NCI-H1930 (cell line): ENCODE measurements around the gene RAPGEF2.
"Not testable (repeated sequence)": the region's sequence is repeated elsewhere in the genome, so short reads cannot be mapped to it uniquely, and the experiment has no call there.

Experiments
- DNase-seq, 2 experiments: peaks; one replicate each; lab custom pipeline; 2025; lab: John Stamatoyannopoulos, UW

RAPGEF2 gene

GRCh38 chr4:159098482-159099127 is 4.3 kb upstream of the RAPGEF2 start:
- no peak for DNase-seq

- DNase-seq: no peak
Measured at GRCh38 chr4:159101988-159102621, 774 bp upstream of the RAPGEF2 start.

- DNase-seq: peak in 1 of 2 experiments; percentile 15
Measured at GRCh38 chr4:159103384-159103990, 608 bp downstream of the RAPGEF2 start.

DNA sequence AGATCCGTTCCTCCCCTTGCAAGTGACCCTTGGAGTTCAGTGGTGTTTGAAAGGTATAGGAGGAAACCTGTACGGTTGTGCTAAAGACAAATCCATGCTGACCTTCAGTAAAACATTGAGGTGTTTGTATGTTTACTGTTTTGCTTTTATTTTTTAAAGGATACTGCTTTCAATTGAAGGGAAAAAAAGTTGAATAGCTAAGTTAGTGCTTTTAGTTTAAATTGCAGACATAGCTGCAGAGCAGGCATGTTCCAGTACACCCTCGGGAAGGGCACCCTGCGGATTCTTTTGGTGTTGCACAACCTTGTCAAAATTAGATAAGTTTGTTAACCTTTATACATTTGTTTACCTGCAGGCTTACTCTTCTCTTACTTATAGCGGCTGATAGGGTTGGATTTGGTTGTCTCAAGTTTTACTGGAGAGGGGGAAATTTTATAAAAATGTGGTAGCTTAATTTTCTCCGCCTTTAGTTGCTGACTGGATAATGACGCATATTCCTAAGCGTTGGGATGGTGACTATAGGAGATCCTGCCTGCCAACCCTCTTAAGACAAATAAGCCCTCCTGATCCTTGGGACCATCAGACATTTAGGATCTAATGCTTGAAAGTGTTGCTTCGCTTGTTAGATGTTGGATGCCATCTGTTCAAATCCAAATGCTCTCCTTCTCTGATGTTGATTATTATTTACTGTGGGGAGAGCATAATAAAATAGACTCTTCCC is 2.0 kb downstream of the RAPGEF2 start:
- DNase-seq: no peak

DNA sequence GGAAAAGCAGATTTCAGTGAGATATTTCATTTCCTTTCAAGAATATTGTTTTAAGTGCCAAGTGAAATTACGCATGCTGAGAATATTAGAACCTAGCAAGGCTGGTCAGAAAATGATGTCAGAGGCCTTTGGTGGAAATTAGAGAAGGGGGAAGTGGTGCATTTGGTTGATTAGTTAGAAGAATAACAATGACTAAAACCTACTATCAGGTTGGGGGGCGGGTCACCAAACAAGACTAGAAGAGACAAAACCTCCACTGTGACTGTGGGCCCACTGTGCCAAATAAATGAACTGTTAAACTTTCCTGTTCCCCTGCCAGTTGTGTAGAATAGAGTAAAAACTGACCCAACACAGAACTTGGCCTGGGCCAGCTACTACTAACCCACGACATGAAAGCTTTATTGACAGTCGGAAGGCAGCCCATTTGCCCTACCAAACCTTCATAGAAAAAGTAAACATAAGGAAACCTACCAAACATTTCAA is 2.9 kb downstream of the RAPGEF2 start:
- DNase-seq: no peak

DNA sequence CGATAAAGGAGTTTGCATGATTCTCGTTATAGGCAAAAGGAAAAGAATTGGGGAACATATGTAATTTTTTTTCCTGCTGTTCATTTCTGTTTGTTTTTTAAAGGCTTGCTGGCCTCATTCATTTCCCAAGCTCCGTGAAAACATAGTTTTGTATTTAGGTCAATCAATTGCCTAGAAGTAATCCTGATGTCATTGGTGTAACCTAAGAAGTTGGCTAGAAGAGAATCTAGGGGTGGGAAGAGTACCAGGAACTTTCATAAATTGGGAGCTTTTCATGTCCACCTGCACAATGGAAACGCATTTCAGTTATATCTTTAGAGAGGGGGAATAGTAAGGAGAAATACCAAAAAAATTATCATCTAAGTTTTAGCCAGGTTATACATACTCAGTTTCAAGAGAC is 3.8 kb downstream of the RAPGEF2 start:
- DNase-seq: no peak

GRCh38 chr4:159107203-159107925 is 4.5 kb downstream of the RAPGEF2 start:
- DNase-seq: no peak

- DNase-seq: no peak
Measured at GRCh38 chr4:159108124-159108523, 5.2 kb downstream of the RAPGEF2 start.

DNA sequence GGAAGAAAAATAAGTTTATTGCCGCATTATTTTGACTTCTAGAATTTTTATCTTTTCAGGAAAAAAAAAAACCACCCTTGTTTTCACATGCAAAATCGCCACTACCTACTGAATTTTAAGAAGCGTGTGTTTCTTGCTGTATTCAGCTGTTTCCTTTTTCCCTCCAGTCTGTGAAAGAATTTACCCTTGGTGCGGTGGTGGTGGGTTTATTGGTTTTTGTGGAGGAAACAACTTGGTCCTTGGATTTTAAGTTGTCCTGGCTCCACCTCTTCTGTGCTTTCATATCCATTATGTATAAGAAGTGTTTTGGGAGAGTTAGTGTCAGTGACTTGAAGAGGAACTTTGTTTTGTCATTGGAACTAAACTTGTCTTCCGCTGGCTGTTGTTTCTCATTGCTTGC is 8.1 kb downstream of the RAPGEF2 start:
- DNase-seq: no peak

- DNase-seq: no peak
Measured at GRCh38 chr4:159111416-159111815, 8.5 kb downstream of the RAPGEF2 start.

DNA sequence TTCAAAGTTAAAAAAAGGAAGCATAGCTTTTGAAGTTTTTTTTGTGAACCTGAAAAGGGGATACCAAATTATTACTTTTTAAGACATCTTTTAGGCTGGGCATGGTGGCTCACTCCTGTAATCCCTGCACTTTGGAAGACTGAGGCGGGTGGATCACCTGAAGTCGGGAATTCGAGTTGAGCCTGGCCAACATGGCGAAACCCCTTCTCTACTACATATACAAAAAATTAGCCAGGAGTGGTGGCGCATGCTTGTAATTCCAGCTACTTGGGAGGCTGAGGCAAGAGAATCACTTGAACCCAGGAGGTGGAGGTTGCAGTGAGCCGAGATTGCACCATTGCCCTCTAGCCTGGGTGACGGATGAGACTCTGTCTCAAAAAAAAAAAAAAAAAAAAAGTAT is 10.5 kb downstream of the RAPGEF2 start:
- DNase-seq: not testable (repeated sequence)

- DNase-seq: not testable (repeated sequence)
Measured at GRCh38 chr4:159116098-159116497, 13.2 kb downstream of the RAPGEF2 start.

DNA sequence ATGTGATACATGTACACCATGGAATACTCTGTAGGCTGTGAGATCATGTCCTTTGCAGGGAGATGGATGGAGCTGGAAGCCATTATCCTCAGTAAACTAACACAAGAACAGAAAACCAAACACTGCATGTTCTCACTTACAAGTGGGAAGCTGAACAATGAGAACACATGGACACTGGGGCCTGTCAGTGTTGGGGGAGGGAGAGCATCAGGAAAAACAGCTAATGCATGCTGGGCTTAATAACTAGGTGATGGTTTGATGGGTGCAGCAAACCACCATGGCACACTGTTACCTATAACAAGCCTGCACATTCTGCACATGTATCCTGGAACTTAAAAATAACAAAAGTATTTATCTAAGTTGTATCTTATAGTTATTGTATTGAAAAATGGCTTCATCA is 13.8 kb downstream of the RAPGEF2 start:
- not testable (repeated sequence) for DNase-seq

DNA sequence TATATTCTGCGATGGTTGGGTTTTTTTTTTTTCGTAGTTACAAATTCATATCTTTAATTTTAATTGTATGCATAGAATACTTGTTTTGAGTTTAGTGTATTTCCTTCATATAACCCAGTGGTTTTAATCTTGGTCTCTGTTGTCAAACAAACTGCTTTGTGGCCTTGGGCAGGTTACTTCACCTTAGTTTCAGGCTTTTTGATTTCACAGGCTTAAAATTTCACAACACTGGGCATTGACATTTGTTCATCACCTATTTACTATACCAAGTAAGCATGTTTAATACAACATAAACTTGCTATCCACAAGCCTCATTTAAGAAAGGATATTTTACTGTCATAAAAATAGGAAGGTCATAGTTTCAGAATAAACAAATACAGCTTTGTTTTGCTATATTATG is 14.7 kb downstream of the RAPGEF2 start:
- no peak for DNase-seq

GRCh38 chr4:159117968-159118367 is 15.1 kb downstream of the RAPGEF2 start:
- DNase-seq: no peak

DNA sequence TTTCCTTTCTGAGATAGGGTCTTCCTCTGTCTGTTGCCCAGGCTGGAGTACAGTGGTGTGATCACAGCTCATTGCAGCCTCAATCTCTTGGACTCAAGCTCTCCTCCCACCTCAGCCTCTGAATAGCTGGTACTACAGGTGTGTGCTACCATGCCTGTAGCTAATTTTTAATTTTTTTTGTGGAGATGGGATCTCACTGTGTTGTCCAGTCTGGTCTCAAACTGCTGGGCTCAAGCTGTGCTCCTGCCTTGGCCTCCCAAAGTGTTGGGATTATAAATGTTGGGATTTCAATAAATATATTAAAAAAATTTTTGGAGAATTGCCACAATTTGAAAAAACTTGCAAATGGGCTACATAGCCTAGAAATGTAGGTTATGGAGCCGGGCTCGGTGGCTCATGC is 18.5 kb downstream of the RAPGEF2 start:
- DNase-seq: no peak

DNA sequence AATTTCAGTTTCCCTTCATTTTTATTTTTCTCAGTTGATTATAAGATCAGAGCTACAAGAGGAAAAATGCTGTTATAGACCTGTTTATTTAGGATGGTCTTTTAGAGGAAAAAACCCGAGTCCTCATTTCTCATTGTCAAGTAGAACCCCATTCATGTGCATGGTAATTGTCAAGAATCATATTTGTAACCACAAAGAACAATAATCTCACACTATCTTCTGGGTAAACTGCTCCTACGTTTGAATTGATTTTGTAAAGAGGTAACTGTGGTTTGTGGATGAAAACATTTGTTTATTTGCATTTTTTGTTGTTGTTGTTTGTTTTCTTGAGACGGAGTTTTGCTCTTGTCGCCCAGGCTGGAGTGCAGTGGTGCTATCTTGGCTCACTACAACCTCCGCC is 23.8 kb downstream of the RAPGEF2 start:
- no peak for DNase-seq

DNA sequence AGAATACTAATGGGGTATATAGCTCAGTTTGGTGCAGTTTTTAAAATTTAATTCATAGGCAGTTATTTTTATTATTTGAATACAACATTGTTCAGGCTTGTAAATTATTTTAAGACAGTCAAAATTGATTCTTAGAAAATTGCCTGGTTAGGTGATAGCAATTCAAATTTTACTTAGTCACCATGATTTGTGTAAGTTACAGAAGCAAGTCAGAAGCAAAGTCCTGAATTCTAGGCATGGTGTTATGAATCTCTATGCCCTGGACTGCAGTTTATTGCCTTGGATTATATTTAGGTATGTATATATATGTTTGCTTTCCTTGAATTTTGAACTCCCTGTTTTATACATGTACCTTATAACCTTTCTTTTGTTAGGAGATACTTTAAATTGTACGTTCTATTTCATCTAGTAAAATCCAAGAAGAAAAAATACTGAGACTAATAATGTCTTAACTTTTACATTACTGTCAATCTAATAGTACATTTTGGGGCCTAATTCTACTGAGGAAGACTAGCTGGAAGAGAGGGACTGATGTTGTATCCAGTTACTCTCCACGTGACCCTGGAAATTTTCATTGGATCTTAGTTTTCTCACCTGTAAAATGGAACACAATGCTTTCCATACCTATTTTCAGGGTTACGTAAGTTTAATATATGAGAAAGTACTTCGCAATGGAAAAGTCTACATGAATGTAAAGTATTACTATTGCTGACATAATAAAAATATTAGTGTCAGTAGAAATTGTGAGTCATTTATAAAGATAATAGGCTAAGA is 25.1 kb downstream of the RAPGEF2 start:
- no peak for DNase-seq

DNA sequence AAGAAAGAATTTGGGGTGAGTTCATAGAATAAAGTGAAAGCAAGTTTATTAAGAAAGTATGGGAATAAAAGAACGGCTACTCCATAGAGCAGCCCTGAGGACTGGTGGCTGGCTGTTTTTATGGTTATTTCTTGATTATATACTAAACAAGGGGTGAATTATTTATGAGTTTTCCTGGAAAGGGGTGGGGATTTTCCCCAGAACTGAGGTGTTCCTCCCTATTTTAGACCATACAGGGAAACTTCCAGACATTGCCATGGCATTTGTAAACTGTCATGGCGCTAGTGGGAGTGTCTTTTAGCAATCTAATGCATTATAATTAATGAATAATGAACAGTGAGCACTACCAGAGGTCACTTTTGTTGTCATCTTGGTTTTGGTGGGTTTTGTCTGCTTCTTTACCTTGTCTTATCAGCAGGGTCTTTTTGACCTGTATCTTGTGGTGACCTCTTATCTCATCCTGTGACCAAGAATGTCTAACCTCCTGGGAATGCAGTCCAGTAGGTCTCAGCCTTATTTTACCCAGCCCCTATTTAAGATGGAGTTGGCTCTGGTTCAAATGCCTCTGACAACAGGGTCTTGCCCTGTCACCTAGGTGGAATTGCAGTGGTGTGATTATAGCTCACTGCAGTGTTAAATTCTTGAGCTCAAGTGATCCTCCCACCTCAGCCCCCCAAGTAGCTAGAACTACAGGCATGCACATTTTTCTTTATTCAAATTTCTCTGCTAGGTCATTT is 27.1 kb downstream of the RAPGEF2 start:
- DNase-seq: no peak

- DNase-seq: no peak
Measured at GRCh38 chr4:159131564-159131963, 28.7 kb downstream of the RAPGEF2 start.

GRCh38 chr4:159134429-159134828 is 31.6 kb downstream of the RAPGEF2 start:
- no peak for DNase-seq
